HG02884 (cell line): Measurements from ENCODE around the gene PLA2G2C.

Experiments
- ATAC-seq: cut with Tn5 transposase; IDR thresholded peaks from one replicate; pipeline ENCODE4 v1.9.1; 2021; ENCODE audit warnings: mild to moderate bottlenecking, moderate library complexity; ENCODE audit not compliant: unreplicated experiment

Gene PLA2G2C

DNA sequence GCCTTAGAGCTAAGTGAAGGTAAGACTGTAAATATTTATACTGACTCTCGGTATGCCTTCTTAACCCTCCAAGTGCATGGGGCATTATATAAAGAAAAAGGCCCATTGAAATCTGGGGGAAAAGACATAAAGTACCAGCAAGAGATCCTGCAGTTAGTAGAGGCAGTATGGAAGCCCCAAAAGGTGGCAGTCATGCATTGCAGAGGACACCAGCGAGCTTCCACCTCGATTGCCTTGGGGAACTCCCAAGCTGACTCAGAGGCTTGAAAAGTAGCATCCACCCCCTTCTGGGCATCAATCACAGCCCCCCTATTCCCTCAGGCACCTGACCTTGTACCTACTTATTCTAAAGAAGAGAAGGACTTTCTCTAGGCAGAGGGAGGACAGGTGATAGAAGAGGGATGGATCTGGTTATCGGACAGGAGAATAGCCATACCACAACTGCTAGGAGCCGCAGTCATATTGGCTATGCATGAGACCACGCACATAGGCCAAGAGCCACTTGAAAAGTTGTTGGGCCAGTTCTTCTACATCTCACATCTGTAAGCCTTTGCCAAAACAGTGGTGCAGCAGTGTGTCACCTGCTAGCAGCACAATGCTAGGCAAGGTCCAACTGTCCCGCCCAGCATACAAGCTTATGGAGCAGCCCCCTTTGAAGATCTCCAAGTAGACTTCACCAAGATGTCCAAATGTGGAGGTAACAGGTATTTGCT lies 27.8 kb downstream of the PLA2G2C start:
- no peak for ATAC-seq

- no peak for ATAC-seq
Measured at GRCh38 chr1:20154301-20154831, 32.0 kb downstream of the PLA2G2C start.

GRCh38 chr1:20153000-20153418 lies 33.3 kb downstream of the PLA2G2C start:
- no peak for ATAC-seq

GRCh38 chr1:20152599-20152930 lies 33.8 kb downstream of the PLA2G2C start:
- ATAC-seq, result no peak

- ATAC-seq, result no peak
Measured at GRCh38 chr1:20151906-20152598, 34.3 kb downstream of the PLA2G2C start.

DNA sequence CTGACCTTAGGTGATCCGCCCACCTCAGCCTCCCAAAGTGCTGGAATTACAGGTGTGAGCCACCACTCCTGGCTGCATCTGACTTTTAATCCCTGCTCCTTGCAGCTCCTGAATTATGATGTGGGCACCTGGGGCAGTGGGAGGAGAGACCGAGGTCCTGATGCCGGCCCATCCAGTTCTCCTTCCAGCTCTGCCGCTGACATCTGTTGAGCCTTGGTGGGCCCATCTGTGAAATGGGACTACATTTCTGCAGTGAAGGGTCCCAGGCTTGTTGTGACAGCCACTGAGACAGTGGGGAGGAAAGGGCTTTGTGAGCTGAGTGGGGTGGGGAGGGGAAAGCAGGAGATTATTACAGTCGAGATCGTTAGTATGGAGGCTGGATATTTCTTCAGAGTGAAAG lies 35.3 kb downstream of the PLA2G2C start:
- no peak for ATAC-seq

DNA sequence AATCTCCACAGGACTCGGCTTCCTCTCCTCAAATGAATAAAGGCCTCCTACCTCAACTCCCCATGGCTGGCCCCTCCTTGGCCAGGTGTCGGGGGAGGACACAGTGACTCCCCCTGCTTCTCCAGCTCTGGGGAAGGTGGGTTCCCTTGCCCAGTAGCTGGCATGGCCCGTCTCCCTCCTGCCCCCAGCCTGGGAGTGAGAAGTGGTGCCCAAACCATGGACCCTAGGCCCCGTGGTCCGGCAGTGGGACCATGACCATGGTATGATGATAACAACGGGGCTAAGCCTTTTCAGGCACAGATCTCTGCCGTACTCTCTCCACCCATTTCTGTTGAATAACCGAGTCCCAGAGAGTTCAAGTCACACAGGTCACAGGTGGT lies 36.0 kb downstream of the PLA2G2C start:
- no peak for ATAC-seq

DNA sequence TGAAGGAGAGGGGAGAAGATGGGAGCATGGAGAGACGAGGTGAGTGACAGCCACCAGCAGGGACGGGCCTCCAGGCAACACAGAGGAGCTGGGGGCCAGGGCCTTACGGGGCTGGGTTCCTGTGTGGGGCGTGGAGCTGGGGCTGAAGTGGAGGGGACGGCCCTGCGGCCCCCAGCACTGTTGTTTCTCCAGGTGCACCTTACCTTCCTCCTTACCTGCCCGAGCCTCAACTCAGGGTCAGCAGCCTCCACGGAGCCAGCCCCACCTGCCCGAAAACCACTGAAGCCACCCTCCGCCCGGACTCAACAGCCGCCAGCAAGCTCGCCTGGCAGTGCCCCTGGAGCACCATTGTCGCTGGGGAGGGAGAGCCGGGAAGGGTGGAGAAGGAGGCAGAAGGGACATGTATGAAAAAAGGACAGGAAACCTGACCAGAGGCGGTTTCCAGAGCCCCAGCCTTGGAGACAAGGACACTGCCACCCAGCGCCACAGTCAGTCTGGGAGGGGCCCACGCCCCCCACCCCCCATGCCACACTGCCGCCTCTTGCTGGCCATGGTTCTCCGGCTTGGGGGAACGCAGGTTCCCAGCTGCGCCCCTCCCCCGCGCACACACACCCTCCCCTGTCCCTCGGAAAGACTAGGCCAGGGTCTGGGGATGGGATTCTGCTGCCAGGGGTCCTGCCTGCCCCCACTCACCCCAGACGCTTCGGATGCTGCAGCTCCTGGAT lies 36.6 kb downstream of the PLA2G2C start:
- ATAC-seq, result no peak

- no peak for ATAC-seq
Measured at GRCh38 chr1:20148571-20149500, 37.5 kb downstream of the PLA2G2C start.

DNA sequence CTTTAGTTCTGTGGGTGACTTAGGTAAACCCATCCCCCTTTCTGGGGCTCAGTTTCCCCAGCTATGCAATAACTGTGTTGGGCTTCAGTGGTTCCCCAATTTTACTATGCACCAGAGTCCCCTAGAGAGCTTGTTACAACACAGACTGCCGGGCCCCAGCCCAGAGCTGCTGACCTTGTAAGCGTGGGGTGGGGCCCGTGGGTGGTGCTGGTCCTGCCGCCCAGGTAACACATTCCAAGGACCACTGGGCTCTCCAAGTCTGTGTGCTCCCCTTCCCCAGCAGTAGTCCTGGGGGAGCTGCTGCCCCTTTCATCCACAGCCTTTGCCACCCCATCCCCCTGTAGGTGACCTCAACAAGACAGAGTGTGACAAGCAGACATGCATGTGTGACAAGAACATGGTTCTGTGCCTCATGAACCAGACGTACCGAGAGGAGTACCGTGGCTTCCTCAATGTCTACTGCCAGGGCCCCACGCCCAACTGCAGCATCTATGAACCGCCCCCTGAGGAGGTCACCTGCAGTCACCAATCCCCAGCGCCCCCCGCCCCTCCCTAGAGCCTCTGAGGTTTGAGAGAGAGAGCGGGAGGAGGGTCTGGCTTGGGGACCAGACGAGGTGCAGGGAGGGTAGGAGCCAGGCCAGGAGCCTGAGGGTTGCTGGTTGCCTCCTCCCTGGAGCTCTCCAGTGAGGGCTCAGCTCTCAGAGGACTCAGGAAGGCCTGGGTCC lies 38.3 kb downstream of the PLA2G2C start:
- ATAC-seq, result no peak

DNA sequence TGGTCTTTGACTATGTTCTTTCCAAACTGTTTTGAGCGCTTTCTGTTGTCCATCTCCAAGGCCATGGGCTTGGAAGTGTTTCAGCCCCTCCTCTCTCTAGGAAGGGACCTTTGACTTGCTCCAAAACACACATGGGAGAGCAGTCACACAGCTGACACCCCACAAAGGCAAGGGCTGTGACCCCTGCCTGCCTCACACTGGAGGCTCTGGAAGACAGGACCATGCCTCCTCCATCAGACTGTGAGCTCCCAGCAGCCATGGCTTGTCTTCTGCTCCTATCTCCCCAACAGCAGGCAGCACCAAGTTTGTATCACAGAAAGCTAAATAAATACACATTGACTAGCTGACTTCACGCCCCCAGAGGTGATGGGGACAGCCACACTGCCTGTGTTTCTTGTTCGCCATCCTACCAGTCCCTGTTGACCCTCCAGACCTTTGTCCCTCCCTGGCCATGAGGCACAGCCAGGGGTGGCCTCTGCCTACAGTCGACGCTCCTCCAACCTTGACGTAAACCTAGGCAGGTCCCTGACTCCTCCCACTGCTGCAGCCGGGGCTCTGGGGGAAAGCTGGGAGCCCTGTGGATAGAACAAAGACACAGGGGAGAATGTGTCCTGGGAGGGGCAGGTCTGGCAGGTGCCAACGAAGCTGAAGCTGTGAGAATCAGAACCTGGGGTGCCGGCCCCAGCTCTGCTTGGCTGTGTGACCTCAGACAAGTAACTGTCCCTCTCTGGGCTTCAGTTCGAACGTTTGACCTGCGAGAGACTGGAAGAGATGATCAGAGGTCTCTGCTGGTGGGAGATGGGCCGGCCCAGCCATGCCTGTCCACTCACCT lies 42.4 kb downstream of the PLA2G2C start:
- ATAC-seq, result no peak

DNA sequence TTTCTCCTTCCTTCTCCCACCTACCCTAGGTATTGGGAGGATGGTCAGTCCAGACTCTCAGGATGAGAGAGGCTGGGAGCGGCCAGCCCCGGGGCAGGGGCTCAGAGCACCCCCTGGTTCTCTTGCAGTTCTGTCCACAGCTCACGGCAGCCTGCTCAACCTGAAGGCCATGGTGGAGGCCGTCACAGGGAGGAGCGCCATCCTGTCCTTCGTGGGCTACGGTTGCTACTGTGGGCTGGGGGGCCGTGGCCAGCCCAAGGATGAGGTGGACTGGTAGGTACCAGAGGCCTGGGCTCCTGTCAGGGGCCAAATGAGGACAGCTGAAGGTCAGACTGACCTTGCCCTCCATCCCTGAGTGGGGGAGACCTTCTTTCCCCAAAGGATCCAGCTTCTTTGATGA lies 43.0 kb downstream of the PLA2G2C start:
- no peak for ATAC-seq

GRCh38 chr1:20142001-20142710 lies 44.2 kb downstream of the PLA2G2C start:
- no peak for ATAC-seq

DNA sequence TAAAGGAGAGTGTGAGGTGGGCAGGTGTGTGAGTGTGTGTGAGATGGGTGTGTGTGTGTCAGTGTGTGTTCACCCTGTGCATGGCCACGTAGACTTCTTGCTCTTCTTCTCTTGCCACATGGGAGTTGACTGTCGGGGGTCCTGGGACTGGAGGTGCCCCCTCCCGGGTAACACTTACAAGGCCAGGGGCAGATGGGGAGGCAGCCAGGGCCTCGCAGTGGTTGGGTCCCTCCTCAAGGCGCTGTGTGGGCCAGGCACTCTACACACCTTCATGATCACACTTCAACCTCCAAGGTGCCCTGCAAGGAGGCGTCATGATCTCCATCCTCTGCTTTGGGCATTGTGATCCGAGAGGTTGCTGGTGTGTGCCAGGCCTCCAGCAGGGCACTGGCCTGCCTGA lies 44.9 kb downstream of the PLA2G2C start:
- no peak for ATAC-seq

GRCh38 chr1:20141001-20141400 lies 45.3 kb downstream of the PLA2G2C start:
- no peak for ATAC-seq

DNA sequence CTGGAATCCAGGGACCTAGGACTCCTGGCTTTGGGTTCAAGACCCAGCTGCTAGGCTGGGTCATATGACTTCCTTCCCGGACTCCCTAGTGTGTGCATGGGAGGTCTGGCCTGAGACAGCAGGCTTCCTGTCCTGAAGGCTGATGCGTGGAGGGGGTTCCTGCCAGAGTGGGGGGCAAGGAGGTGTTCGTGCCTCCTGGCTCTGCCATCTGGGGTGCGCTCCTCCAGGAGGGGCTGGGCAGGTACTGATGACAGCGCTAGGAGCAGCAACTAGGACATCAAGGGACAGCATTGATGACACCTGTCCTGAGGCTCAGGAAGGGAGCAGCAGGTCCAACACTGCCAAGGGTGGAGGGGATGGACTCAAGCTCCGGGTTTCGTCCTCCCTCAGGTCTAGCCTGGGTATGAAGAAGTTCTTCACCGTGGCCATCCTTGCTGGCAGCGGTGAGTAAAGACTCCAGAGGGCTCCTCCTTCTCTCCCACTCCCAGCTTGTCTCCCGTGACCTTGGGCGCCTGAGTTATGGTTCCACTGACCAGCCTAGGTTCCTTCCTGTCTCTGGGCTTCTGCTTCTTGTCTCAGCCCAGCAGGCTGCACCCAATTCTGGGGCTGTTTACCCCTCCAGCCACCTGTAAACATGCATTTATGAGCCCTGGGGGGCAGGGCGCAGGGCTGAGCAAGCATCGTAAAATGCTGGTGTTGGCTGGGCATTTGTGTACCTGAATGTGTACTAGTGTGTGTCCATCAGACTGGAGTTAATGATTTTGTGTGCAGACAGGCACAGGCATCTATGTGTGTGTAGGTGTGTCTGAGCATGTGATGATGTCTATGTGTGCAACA lies 46.3 kb downstream of the PLA2G2C start:
- ATAC-seq, result no peak

DNA sequence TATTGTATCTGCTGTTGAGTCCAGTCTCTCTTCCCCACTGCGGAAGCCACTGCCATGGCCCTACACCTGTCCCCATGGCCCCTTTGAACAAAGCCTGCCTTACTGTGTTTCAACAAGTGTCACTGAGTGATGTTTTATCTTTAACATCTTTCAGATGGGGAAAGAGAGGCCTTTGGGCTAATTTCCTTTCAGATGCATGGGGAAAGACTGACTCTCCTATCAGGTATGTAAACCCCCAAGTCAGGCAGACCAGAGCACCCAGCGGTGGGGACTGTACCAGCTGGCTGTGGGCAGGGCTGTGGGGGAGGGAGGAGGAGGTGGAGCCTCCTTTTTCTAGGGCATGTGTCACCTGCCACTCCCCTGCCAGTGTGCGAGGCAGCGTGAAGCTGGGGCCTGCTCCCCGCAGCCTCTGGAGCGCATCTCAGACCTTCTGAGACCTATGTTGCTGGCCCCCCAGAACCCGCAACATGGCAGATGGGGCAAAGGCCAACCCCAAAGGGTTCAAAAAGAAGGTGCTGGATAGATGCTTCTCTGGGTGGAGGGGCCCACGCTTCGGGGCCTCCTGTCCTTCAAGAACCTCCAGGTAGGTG lies 47.3 kb downstream of the PLA2G2C start, which contains the start of gene PLA2G2F:
Gene PLA2G2F (plus strand): TSS at position 363 of the 590 bp plus-strand sequence. CDS start 105 bp downstream, at position 468.
- ATAC-seq, result no peak
